ENCODE data around the gene PPP3CA.

DNA sequence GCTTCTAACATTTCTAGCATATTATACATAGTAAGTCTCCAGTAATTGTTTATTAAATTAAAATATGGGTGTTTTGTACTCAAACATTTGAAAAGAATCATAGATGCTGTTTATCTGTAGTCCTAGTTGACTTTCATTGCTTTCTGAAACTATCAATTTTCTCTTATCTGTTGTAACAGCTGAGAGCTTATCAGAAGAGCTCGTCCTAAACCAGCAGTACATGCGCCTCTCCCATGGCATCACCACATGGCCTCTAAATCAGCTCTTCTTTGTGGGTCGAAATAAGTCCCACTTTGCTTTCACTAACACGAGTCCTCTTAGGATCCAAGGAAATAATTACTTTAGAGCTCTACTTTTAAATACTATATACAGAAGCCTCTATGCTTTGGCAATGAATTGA lies 55.1 kb downstream of the PPP3CA start:
- TF ChIP-seq CTCF (IDR thresholded peaks at IDR 0.05) (no peak), POLR2A (IDR thresholded peaks at IDR 0.05) (no peak)

Measured in Peyer's patch (tissue), 4 donors.